ENCODE measurements around the gene KIF26A. TPM values are rescaled to one million over a fixed set of nuclear protein-coding genes. Genes with fewer than 3 reads are reported as not detected.

Gene KIF26A
- total RNA-seq, 1 donor from 2014 or later: 5.9 TPM

- H3K9me3 Mint-ChIP-seq (ENCODE audit: unreplicated experiment): peaks cover 6% of the 10 kb centered on the region
- H3K4me1 Mint-ChIP-seq (ENCODE audit: low read depth, unreplicated experiment): no peaks in the 10 kb centered on the region
- no peak overlapping the region for H3K4me3 Mint-ChIP-seq (ENCODE audit: unreplicated experiment)
- no peak overlapping the region for H3K27ac Mint-ChIP-seq (ENCODE audit: unreplicated experiment)
- no peak for TF ChIP-seq CTCF (IDR thresholded peaks at IDR 0.05; ENCODE audit: partially characterized antibody, unreplicated experiment)
- H3K27me3 Mint-ChIP-seq (ENCODE audit: unreplicated experiment): peaks cover 2% of the 10 kb centered on the region
- no peak for DNase-seq
- H3K36me3 Mint-ChIP-seq (ENCODE audit: unreplicated experiment): no peaks in the 10 kb centered on the region
Measured at GRCh38 chr14:104176611-104177010, 38.2 kb downstream of the KIF26A start.

- no peak for DNase-seq
- Mint-ChIP-seq H3K4me1 (ENCODE audit: low read depth, unreplicated experiment) (no peaks in the 10 kb centered on the region), H3K27ac (ENCODE audit: unreplicated experiment) (no peak overlapping the region), H3K27me3 (ENCODE audit: unreplicated experiment) (peaks cover 2% of the 10 kb centered on the region), H3K9me3 (ENCODE audit: unreplicated experiment) (peaks cover 4% of the 10 kb centered on the region), H3K4me3 (ENCODE audit: unreplicated experiment) (no peak overlapping the region), H3K36me3 (ENCODE audit: unreplicated experiment) (no peaks in the 10 kb centered on the region)
- no peak for TF ChIP-seq CTCF (IDR thresholded peaks at IDR 0.05; ENCODE audit: partially characterized antibody, unreplicated experiment)
Measured at GRCh38 chr14:104177411-104177810, 39.0 kb downstream of the KIF26A start.

GRCh38 chr14:104178279-104178678, 39.9 kb downstream of the KIF26A start:
- peaks cover 2% of the 10 kb centered on the region for H3K27me3 Mint-ChIP-seq (ENCODE audit: unreplicated experiment)
- DNase-seq: no peak
- H3K9me3 Mint-ChIP-seq (ENCODE audit: unreplicated experiment): peaks cover 4% of the 10 kb centered on the region
- H3K27ac Mint-ChIP-seq (ENCODE audit: unreplicated experiment): no peak overlapping the region
- no peak overlapping the region for H3K4me3 Mint-ChIP-seq (ENCODE audit: unreplicated experiment)
- no peaks in the 10 kb centered on the region for H3K4me1 Mint-ChIP-seq (ENCODE audit: low read depth, unreplicated experiment)
- no peaks in the 10 kb centered on the region for H3K36me3 Mint-ChIP-seq (ENCODE audit: unreplicated experiment)
- TF ChIP-seq CTCF (IDR thresholded peaks at IDR 0.05; ENCODE audit: partially characterized antibody, unreplicated experiment): no peak

- Mint-ChIP-seq H3K27me3 (ENCODE audit: unreplicated experiment) (peaks cover 2% of the 10 kb centered on the region), H3K27ac (ENCODE audit: unreplicated experiment) (no peak overlapping the region), H3K36me3 (ENCODE audit: unreplicated experiment) (no peaks in the 10 kb centered on the region), H3K4me1 (ENCODE audit: low read depth, unreplicated experiment) (no peaks in the 10 kb centered on the region), H3K4me3 (ENCODE audit: unreplicated experiment) (no peak overlapping the region), H3K9me3 (ENCODE audit: unreplicated experiment) (peaks cover 4% of the 10 kb centered on the region)
- no peak for DNase-seq
- no peak for TF ChIP-seq CTCF (IDR thresholded peaks at IDR 0.05; ENCODE audit: partially characterized antibody, unreplicated experiment)
Measured at GRCh38 chr14:104179126-104179525, 40.7 kb downstream of the KIF26A start.

GRCh38 chr14:104179564-104180129, 41.3 kb downstream of the KIF26A start:
- Mint-ChIP-seq H3K27me3 (ENCODE audit: unreplicated experiment) (peaks cover 2% of the 10 kb centered on the region), H3K4me1 (ENCODE audit: low read depth, unreplicated experiment) (no peaks in the 10 kb centered on the region), H3K27ac (ENCODE audit: unreplicated experiment) (no peak overlapping the region), H3K4me3 (ENCODE audit: unreplicated experiment) (no peak overlapping the region), H3K36me3 (ENCODE audit: unreplicated experiment) (no peaks in the 10 kb centered on the region), H3K9me3 (ENCODE audit: unreplicated experiment) (peaks cover 4% of the 10 kb centered on the region)
- DNase-seq: no peak
- no peak for TF ChIP-seq CTCF (IDR thresholded peaks at IDR 0.05; ENCODE audit: partially characterized antibody, unreplicated experiment)

Data from glutamatergic neuron (in vitro differentiated cells).